ENCODE measurements around the gene CCT7.

- TF ChIP-seq EZH2phosphoT487 (IDR thresholded peaks at IDR 0.05; ENCODE audit: borderline replicate concordance, low read length) (no peak), CTCF (IDR thresholded peaks at IDR 0.05; ENCODE audit: low read depth, low read length, poor library complexity, severe bottlenecking) (no peak)
Measured at GRCh38 chr2:73255007-73255644, 21.0 kb downstream of the CCT7 start.

All from DOHH2 (cell line).